Hepatocyte (in vitro differentiated cells): ENCODE results near the gene TSR3. TPM values are rescaled to one million over a fixed set of nuclear protein-coding genes. Genes with fewer than 3 reads are reported as not detected.

Experiments
- DNase-seq: peaks from one replicate; pipeline ENCODE4 v3.0.0-alpha.2; 2016; ENCODE audit warnings: low spot score
- H2AFZ ChIP-seq: fragments of 200-600 bp; sonication (generic); 2 replicates; pipeline ENCODE4 v1.6.0; 2016; ENCODE audit warnings: antibody characterized with exemption, mild to moderate bottlenecking
- H3K27ac ChIP-seq: fragments of 200-600 bp; sonication (generic); 2 replicates; pipeline ENCODE4 v1.5.1; 2016; ENCODE audit warnings: mild to moderate bottlenecking
- H3K27me3 ChIP-seq: fragments of 200-600 bp; sonication (generic); 2 replicates; pipeline ENCODE4 v1.6.1; 2016
- H3K36me3 ChIP-seq: fragments of 200-600 bp; sonication (generic); replicated peaks from 2 replicates; pipeline ENCODE4 v1.5.1; 2016; ENCODE audit warnings: low read depth; ENCODE audit not compliant: insufficient read depth
- H3K4me1 ChIP-seq: fragments of 200-600 bp; sonication (generic); 2 replicates; pipeline ENCODE4 v1.5.1; 2016; ENCODE audit warnings: mild to moderate bottlenecking, moderate library complexity; ENCODE audit not compliant: insufficient read depth
- H3K4me2 ChIP-seq: fragments of 200-600 bp; sonication (generic); 2 replicates; pipeline ENCODE4 v1.6.0; 2016
- H3K4me3 ChIP-seq: fragments of 200-600 bp; sonication (generic); 2 replicates; pipeline ENCODE4 v1.5.1; 2016; ENCODE audit warnings: mild to moderate bottlenecking
- H3K79me2 ChIP-seq: fragments of 200-600 bp; sonication (generic); 2 replicates; pipeline ENCODE4 v1.6.0; 2017; ENCODE audit warnings: mild to moderate bottlenecking
- H3K9me2 ChIP-seq: fragments of 200-600 bp; sonication (generic); replicated peaks from 2 replicates; pipeline ENCODE4 v1.6.0; 2017; ENCODE audit warnings: mild to moderate bottlenecking; ENCODE audit not compliant: insufficient read depth
- H3K9me3 ChIP-seq: fragments of 200-600 bp; sonication (generic); 2 replicates; pipeline ENCODE4 v1.5.1; 2016; ENCODE audit warnings: low read depth, mild to moderate bottlenecking
- H4K20me1 ChIP-seq: fragments of 200-600 bp; sonication (generic); 2 replicates; pipeline ENCODE4 v1.6.0; 2016; ENCODE audit warnings: mild to moderate bottlenecking; ENCODE audit not compliant: insufficient read depth, poor library complexity, severe bottlenecking
- CTCF ChIP-seq: fragments of 200-600 bp; sonication (generic); IDR thresholded peaks from 2 replicates; pipeline ENCODE4 v1.5.1; 2016; ENCODE audit warnings: antibody characterized with exemption, mild to moderate bottlenecking; ENCODE audit not compliant: poor library complexity
- EZH2 ChIP-seq: fragments of 200-600 bp; sonication (generic); IDR thresholded peaks from 2 replicates; pipeline ENCODE4 v1.6.1; 2016; ENCODE audit warnings: antibody characterized with exemption, mild to moderate bottlenecking, borderline replicate concordance
- EZH2phosphoT487 ChIP-seq: fragments of 200-600 bp; sonication (generic); IDR thresholded peaks from one replicate; pipeline ENCODE4 v1.6.1; 2018; ENCODE audit warnings: antibody characterized with exemption, mild to moderate bottlenecking, low read depth, moderate library complexity; ENCODE audit not compliant: unreplicated experiment, severe bottlenecking
- WGBS: methylation state at CpG from one replicate; pipeline ENCODE4 v1.1.6; 2016; ENCODE audit warnings: low lambda C conversion rate; ENCODE audit errors: missing lambda C conversion rate; 5-methylcytosine and 5-hydroxymethylcytosine counted together
- polyA plus RNA-seq: library from polyadenylated mRNA; unstranded; fragments of >200 nt; fragmentation: Nextera tagmentation; extraction: Ambion mirVana; gene quantifications from 2 replicates; pipeline ENCODE4 v1.2.1, GENCODE V29; 2016
- total RNA-seq: library from RNA; depleted of rRNA; stranded (reverse); fragments of >200 nt; gene quantifications from 2 replicates; pipeline ENCODE4 v1.2.3, GENCODE V29; 2014

TSR3 gene
- total and polyA plus RNA-seq, 2 experiments from 2014 or later, result 73.0 to 137 TPM

- no peaks in the 10 kb centered on the region for H3K9me3 ChIP-seq
- H3K27me3 ChIP-seq, result no peaks in the 10 kb centered on the region
- H3K9me2 ChIP-seq, result no peaks in the 10 kb centered on the region
- H3K27ac ChIP-seq, result no peak overlapping the region
- H3K4me3 ChIP-seq, result no peak overlapping the region
- DNase-seq, result no peak
- TF ChIP-seq EZH2phosphoT487 (no peak), EZH2 (no peak), CTCF (no peak)
- H2AFZ ChIP-seq, result no peak overlapping the region
- 91% methylated on average over 10 of the region's 16 CpGs for WGBS
- no peaks in the 10 kb centered on the region for H4K20me1 ChIP-seq
- H3K36me3 ChIP-seq, result no peaks in the 10 kb centered on the region
- H3K4me1 ChIP-seq, result no peaks in the 10 kb centered on the region
- H3K4me2 ChIP-seq, result no peak overlapping the region
- no peaks in the 10 kb centered on the region for H3K79me2 ChIP-seq
Observed at GRCh38 chr16:1387331-1387730, 35.7 kb upstream of the TSR3 start.

- Histone ChIP-seq H3K4me2 (no peak overlapping the region), H3K9me3 (no peaks in the 10 kb centered on the region), H3K9me2 (no peaks in the 10 kb centered on the region), H4K20me1 (no peaks in the 10 kb centered on the region), H3K27me3 (no peaks in the 10 kb centered on the region), H2AFZ (no peak overlapping the region), H3K4me1 (no peaks in the 10 kb centered on the region), H3K79me2 (no peaks in the 10 kb centered on the region), H3K27ac (no peak overlapping the region), H3K36me3 (no peaks in the 10 kb centered on the region), H3K4me3 (no peak overlapping the region)
- no peak for DNase-seq
- TF ChIP-seq EZH2phosphoT487 (no peak), EZH2 (no peak), CTCF (no peak)
- 96% methylated on average over 24 of the region's 39 CpGs for WGBS
Observed at GRCh38 chr16:1385232-1385631, 33.6 kb upstream of the TSR3 start.

GRCh38 chr16:1383556-1383955 lies 31.9 kb upstream of the TSR3 start:
- H2AFZ ChIP-seq, result no peak overlapping the region

More at GRCh38 chr16:1383556-1383955, 31.9 kb upstream of the TSR3 start:
- Histone ChIP-seq H3K9me2 (no peaks in the 10 kb centered on the region), H3K79me2 (no peaks in the 10 kb centered on the region), H3K4me3 (no peak overlapping the region), H3K4me2 (no peak overlapping the region), H4K20me1 (peaks cover 7% of the 10 kb centered on the region), H3K9me3 (no peaks in the 10 kb centered on the region), H3K36me3 (no peaks in the 10 kb centered on the region), H3K27ac (no peak overlapping the region), H3K4me1 (peaks cover 5% of the 10 kb centered on the region), H3K27me3 (no peaks in the 10 kb centered on the region)
- whole genome bisulfite sequencing, result 100% methylated on average over 3 of the region's 18 CpGs
- no peak for DNase-seq
- TF ChIP-seq EZH2, result no peak
- TF ChIP-seq EZH2phosphoT487, result no peak
- no peak for TF ChIP-seq CTCF
